Measurements from ENCODE around the gene AGER.

- TF ChIP-seq POLR2AphosphoS5 (IDR thresholded peaks at IDR 0.05) (no peak), POLR2A (IDR thresholded peaks at IDR 0.05) (no peak)
Observed at GRCh38 chr6:32158052-32158451, 26.0 kb downstream of the AGER start.
